ENCODE measurements around the gene PTPRN2. TPM values are rescaled to one million over a fixed set of nuclear protein-coding genes. Genes with fewer than 3 reads are reported as not detected.

PTPRN2 gene
- total and polyA plus RNA-seq, 2 donors (not counting 3 experiments of a cell fraction or from before 2014, with no cell fraction given), result 0.62 to 0.88 TPM

GRCh38 chr7:157753713-157754415 is 833.8 kb downstream of the PTPRN2 start:
- POLR2A ChIA-PET, result no interaction called here
- dilution Hi-C loops (cut with MboI; ENCODE audit: extremely low pct_ligation_motif_present, low sequenced_read_pairs), result no loop called here
- Histone ChIP-seq H3K4me1 (ENCODE audit: control insufficient read depth, extremely low read depth, insufficient read depth, low read length) (no peaks in the 10 kb centered on the region), H4K20me1 (replicated peaks; ENCODE audit: control insufficient read depth, extremely low read depth, insufficient read depth, low read length) (no peaks in the 10 kb centered on the region), H2AFZ (ENCODE audit: low read depth, low read length) (no peak overlapping the region), H3K9me3 (replicated peaks; ENCODE audit: control insufficient read depth, insufficient read depth, low read length) (peaks cover 10% of the 10 kb centered on the region), H3K4me2 (ENCODE audit: insufficient read depth, low read length) (no peak overlapping the region), H3K27me3 (ENCODE audit: control insufficient read depth in 2 of 2, insufficient read depth in 2 of 2, low read length in 2 of 2) (no peaks in the 10 kb centered on the region), H3K27ac (ENCODE audit: insufficient read depth, low read depth, low read length) (no peak overlapping the region), H3K9me1 (replicated peaks; ENCODE audit: control insufficient read depth, extremely low read depth, insufficient read depth, low read length) (no peaks in the 10 kb centered on the region), H3K79me2 (ENCODE audit: control insufficient read depth, insufficient read depth, low read length) (no peaks in the 10 kb centered on the region), H3K36me3 (ENCODE audit: control insufficient read depth in 2 of 2, extremely low read depth in 1 of 2, insufficient read depth in 2 of 2, low read length in 2 of 2) (no peaks in the 10 kb centered on the region), H3K9ac (replicated peaks; ENCODE audit: extremely low read depth, insufficient read depth, low read length) (no peak overlapping the region), H3K4me3 (replicated peaks in 1 of 3; ENCODE audit: insufficient read depth in 1 of 3, low read depth in 1 of 3, low read length in 3 of 3) (no peak overlapping the region)
- intact Hi-C loops (cut with micrococcal nuclease), result no loop called here
- CTCF ChIA-PET, result no interaction called here
- TF ChIP-seq CTCF (IDR thresholded peaks at IDR 0.05; ENCODE audit: extremely low read depth in 1 of 2, insufficient read depth in 1 of 2, low read depth in 1 of 2, low read length in 2 of 2), result no peak
- no peak for TF ChIP-seq JUN (IDR thresholded peaks at IDR 0.05; ENCODE audit: borderline replicate concordance, insufficient read depth, insufficient read length, low read depth)
- TF ChIP-seq POLR2AphosphoS5 (IDR thresholded peaks at IDR 0.05; ENCODE audit: insufficient read depth, low read depth, low read length), result no peak
- no peak for TF ChIP-seq FOS (IDR thresholded peaks at IDR 0.05; ENCODE audit: borderline replicate concordance, insufficient read depth, low read length)
- no peak for TF ChIP-seq POLR2A (IDR thresholded peaks at IDR 0.05; ENCODE audit: low read depth, low read length)
- TF ChIP-seq MAX (IDR thresholded peaks at IDR 0.05; ENCODE audit: insufficient read depth, insufficient read length), result no peak
- TF ChIP-seq GATA2 (IDR thresholded peaks at IDR 0.05; ENCODE audit: insufficient read depth, insufficient read length, low read depth, low read length), result no peak
- TF ChIP-seq MYC (IDR thresholded peaks at IDR 0.05; ENCODE audit: low read depth, low read length), result no peak
- no peak for TF ChIP-seq EZH2 (IDR thresholded peaks at IDR 0.05; ENCODE audit: borderline replicate concordance, low read depth, low read length, severe bottlenecking)
- no peak for DNase-seq (ENCODE audit: low read depth, low spot score)
- no TSS peak for BruUV-seq (replicated peaks)
- FAIRE-seq, result no peak

Measured in endothelial cell of umbilical vein (primary cell).